ENCODE results near the gene GFAP. TPM values are rescaled to one million over a fixed set of nuclear protein-coding genes. Genes with fewer than 3 reads are reported as not detected.

The GFAP gene
- total RNA-seq, 2 donors from 2014 or later: 0.62 TPM; not detected in 1

GRCh38 chr17:44905006-44906000 lies 10.0 kb downstream of the GFAP start:
- intact Hi-C loops (cut with DNase I): loop anchor here (10.0 kb wide), 1 partner anchor 289 kb away; no protein-coding TSS in a partner anchor
- DNase-seq (ENCODE audit: low spot score): no peak
- H3K36me3 ChIP-seq: no peaks in the 10 kb centered on the region

DNA sequence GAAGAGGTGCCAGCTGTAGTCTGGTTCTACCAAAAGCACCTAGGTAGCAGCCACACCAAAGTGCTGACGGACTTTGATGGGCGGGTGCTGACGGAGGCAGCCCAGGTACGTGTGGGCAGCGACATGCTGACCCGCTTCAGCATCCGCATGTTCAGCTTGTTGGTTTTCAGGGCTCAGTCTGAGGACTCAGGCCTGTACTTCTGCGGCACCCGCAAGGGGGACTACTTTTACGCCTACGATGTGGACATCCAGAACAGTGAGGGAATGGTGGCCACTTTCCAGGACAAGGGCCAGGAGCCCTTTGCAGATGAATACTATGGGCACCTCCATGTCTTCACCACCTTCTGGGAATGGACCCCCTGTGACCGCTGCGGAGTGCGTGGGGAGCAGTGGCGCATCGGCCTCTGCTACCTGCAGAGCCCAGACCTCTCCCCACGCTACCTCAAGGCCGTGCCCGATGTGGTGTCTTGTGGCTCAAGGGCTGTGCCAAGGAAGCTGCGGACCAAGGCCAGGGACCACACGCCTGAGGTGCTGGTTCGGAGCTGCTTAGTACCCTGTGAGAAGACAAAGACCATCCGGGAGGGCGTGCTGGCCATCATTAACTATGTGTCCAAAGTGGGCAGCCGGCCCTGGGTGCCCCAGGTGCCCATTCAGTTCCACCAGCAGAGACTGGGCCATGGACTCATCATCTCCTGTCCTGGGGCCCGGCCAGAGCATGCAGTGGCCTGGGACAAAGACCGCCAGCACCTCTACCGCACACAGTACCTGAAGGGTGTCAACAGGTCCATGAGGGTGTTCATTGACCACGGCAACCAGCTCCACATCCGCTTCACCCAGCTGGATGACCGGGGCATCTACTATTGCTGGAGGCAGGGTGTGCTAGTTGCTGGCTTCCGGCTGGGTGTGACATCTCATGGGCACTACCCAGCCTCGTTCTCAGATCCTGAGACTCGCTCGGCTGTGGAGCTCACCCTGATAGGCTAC lies 11.0 kb downstream of the GFAP start:
- intact Hi-C loops (cut with DNase I): loop anchor here (10.0 kb wide), 1 partner anchor 291 kb away; no protein-coding TSS in a partner anchor
- DNase-seq (ENCODE audit: low spot score): no peak

More at GRCh38 chr17:44905006-44906000, 10.0 kb downstream of the GFAP start:
- Histone ChIP-seq H3K4me3 (no peak overlapping the region), H3K9me3 (no peaks in the 10 kb centered on the region), H3K27me3 (replicated peaks; ENCODE audit: insufficient read depth) (no peaks in the 10 kb centered on the region), H3K4me1 (replicated peaks) (no peaks in the 10 kb centered on the region), H3K27ac (no peak overlapping the region)
- TF ChIP-seq POLR2A (IDR thresholded peaks at IDR 0.05) (no peak), POLR2AphosphoS5 (IDR thresholded peaks at IDR 0.05) (no peak)
- TF ChIP-seq, protein P1, sequence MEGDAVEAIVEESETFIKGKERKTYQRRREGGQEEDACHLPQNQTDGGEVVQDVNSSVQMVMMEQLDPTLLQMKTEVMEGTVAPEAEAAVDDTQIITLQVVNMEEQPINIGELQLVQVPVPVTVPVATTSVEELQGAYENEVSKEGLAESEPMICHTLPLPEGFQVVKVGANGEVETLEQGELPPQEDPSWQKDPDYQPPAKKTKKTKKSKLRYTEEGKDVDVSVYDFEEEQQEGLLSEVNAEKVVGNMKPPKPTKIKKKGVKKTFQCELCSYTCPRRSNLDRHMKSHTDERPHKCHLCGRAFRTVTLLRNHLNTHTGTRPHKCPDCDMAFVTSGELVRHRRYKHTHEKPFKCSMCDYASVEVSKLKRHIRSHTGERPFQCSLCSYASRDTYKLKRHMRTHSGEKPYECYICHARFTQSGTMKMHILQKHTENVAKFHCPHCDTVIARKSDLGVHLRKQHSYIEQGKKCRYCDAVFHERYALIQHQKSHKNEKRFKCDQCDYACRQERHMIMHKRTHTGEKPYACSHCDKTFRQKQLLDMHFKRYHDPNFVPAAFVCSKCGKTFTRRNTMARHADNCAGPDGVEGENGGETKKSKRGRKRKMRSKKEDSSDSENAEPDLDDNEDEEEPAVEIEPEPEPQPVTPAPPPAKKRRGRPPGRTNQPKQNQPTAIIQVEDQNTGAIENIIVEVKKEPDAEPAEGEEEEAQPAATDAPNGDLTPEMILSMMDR (IDR thresholded peaks at IDR 0.05): no peak
- WGBS: 89% methylated on average over 9 of the region's 9 CpGs

GRCh38 chr17:44903012-44903685 lies 12.2 kb downstream of the GFAP start:
- no peaks in the 10 kb centered on the region for H3K27me3 ChIP-seq (replicated peaks; ENCODE audit: insufficient read depth)
- no peak overlapping the region for H3K27ac ChIP-seq
- 70% methylated on average over 8 of the region's 8 CpGs for WGBS
- H3K9me3 ChIP-seq: no peaks in the 10 kb centered on the region
- no peak overlapping the region for H3K4me3 ChIP-seq
- intact Hi-C loops (cut with DNase I): loop anchor here (10.0 kb wide), 1 partner anchor 292 kb away; no protein-coding TSS in a partner anchor
- TF ChIP-seq, protein P1 (IDR thresholded peaks at IDR 0.05): no peak
- no peak for TF ChIP-seq POLR2AphosphoS5 (IDR thresholded peaks at IDR 0.05)
- no peak for TF ChIP-seq POLR2A (IDR thresholded peaks at IDR 0.05)
- no peak for DNase-seq (ENCODE audit: low spot score)
- no peaks in the 10 kb centered on the region for H3K36me3 ChIP-seq
- H3K4me1 ChIP-seq (replicated peaks): peaks cover 3% of the 10 kb centered on the region

More for the DNA sequence above, 11.0 kb downstream of the GFAP start:
- WGBS: 96% methylated on average over 30 of the region's 35 CpGs
- no peak overlapping the region for H3K27ac ChIP-seq
- no peaks in the 10 kb centered on the region for H3K4me1 ChIP-seq (replicated peaks)
- H3K27me3 ChIP-seq (replicated peaks; ENCODE audit: insufficient read depth): no peaks in the 10 kb centered on the region
- no peak overlapping the region for H3K4me3 ChIP-seq
- H3K36me3 ChIP-seq: no peaks in the 10 kb centered on the region
- TF ChIP-seq, protein P1 (IDR thresholded peaks at IDR 0.05): no peak
- TF ChIP-seq POLR2AphosphoS5 (IDR thresholded peaks at IDR 0.05) (no peak), POLR2A (IDR thresholded peaks at IDR 0.05) (no peak)
- H3K9me3 ChIP-seq: no peaks in the 10 kb centered on the region

GRCh38 chr17:44902135-44902760 lies 13.1 kb downstream of the GFAP start:
- Histone ChIP-seq H3K4me1 (replicated peaks) (peaks cover 5% of the 10 kb centered on the region), H3K27ac (no peak overlapping the region), H3K27me3 (replicated peaks; ENCODE audit: insufficient read depth) (no peaks in the 10 kb centered on the region), H3K36me3 (no peaks in the 10 kb centered on the region), H3K9me3 (no peaks in the 10 kb centered on the region), H3K4me3 (no peak overlapping the region)
- 94% methylated on average over 17 of the region's 17 CpGs for WGBS
- TF ChIP-seq POLR2A (IDR thresholded peaks at IDR 0.05) (no peak), POLR2AphosphoS5 (IDR thresholded peaks at IDR 0.05) (no peak)
- TF ChIP-seq, protein P1 (IDR thresholded peaks at IDR 0.05): no peak
- intact Hi-C loops (cut with DNase I): loop anchor here (10.0 kb wide), 1 partner anchor 293 kb away; no protein-coding TSS in a partner anchor
- no peak for DNase-seq (ENCODE audit: low spot score)
